Bronchial epithelial cell (primary cell): ENCODE results near the gene ADD3. TPM values are rescaled to one million over a fixed set of nuclear protein-coding genes. Genes with fewer than 3 reads are reported as not detected.

Experiments
- DNase-seq: peaks from one replicate; pipeline ENCODE4 v3.0.0-alpha.2; 2010; ENCODE audit warnings: low read depth
- FAIRE-seq: peaks from 2 replicates; lab custom pipeline; 2011; peaks lifted over from hg19 to GRCh38; lab: Jason Lieb, UNC
- H3K27me3 ChIP-seq: 2 replicates; pipeline ENCODE4 v1.5.1; 2011; ENCODE audit warnings: low read length; ENCODE audit not compliant: control insufficient read depth, insufficient read depth
- H3K36me3 ChIP-seq: 2 replicates; pipeline ENCODE4 v1.5.1; 2011; ENCODE audit warnings: low read length; ENCODE audit not compliant: control insufficient read depth, insufficient read depth
- H3K4me3 ChIP-seq: 2 replicates; pipeline ENCODE4 v1.5.1; 2011; ENCODE audit warnings: mild to moderate bottlenecking, low read depth, low read length, control low read depth
- CTCF ChIP-seq: IDR thresholded peaks from 2 replicates; pipeline ENCODE4 v1.5.1; 2011; ENCODE audit warnings: mild to moderate bottlenecking, moderate library complexity, low read length, control low read depth, inconsistent platforms; ENCODE audit not compliant: insufficient read depth, severe bottlenecking
- total RNA-seq: library from RNA; depleted of rRNA; stranded (reverse); fragments of >200 nt; gene quantifications from 2 replicates; pipeline ENCODE4 v1.2.1, GENCODE V29; 2014

The ADD3 gene
- total RNA-seq, 1 donor from 2014 or later: 39.5 TPM

GRCh38 chr10:110163841-110164240 lies 156.1 kb downstream of the ADD3 start:
- FAIRE-seq: no peak

GRCh38 chr10:110165239-110165638 lies 157.5 kb downstream of the ADD3 start:
- TF ChIP-seq CTCF: no peak
- no peak for FAIRE-seq

More at GRCh38 chr10:110163841-110164240, 156.1 kb downstream of the ADD3 start:
- Histone ChIP-seq H3K36me3 (no peaks in the 10 kb centered on the region), H3K4me3 (no peak overlapping the region), H3K27me3 (peaks cover 5% of the 10 kb centered on the region)
- DNase-seq: no peak
- TF ChIP-seq CTCF: no peak

GRCh38 chr10:110167149-110167548 lies 159.4 kb downstream of the ADD3 start:
- TF ChIP-seq CTCF: no peak
- DNase-seq (no peak), FAIRE-seq (no peak)
- no peaks in the 10 kb centered on the region for H3K36me3 ChIP-seq
- peaks cover 12% of the 10 kb centered on the region for H3K27me3 ChIP-seq
- H3K4me3 ChIP-seq: no peak overlapping the region

More at GRCh38 chr10:110165239-110165638, 157.5 kb downstream of the ADD3 start:
- H3K36me3 ChIP-seq: no peaks in the 10 kb centered on the region
- no peak overlapping the region for H3K4me3 ChIP-seq
- no peak for DNase-seq
- H3K27me3 ChIP-seq: peaks cover 12% of the 10 kb centered on the region

- Histone ChIP-seq H3K4me3 (no peak overlapping the region), H3K27me3 (peaks cover 12% of the 10 kb centered on the region), H3K36me3 (no peaks in the 10 kb centered on the region)
- TF ChIP-seq CTCF: no peak
- FAIRE-seq (no peak), DNase-seq (no peak)
Measured at GRCh38 chr10:110168601-110169481, 161.1 kb downstream of the ADD3 start.

- no peak for DNase-seq
- Histone ChIP-seq H3K4me3 (no peak overlapping the region), H3K27me3 (peaks cover 12% of the 10 kb centered on the region), H3K36me3 (no peaks in the 10 kb centered on the region)
- TF ChIP-seq CTCF: no peak
- no peak for FAIRE-seq
Measured at GRCh38 chr10:110169586-110169985, 161.8 kb downstream of the ADD3 start.
